ENCODE measurements around the gene MBLAC1. TPM values are rescaled to one million over a fixed set of nuclear protein-coding genes. Genes with fewer than 3 reads are reported as not detected.

Gene MBLAC1
- total RNA-seq, 4 donors from 2014 or later = 1.4 to 7.4 (median 3.1) TPM

DNA sequence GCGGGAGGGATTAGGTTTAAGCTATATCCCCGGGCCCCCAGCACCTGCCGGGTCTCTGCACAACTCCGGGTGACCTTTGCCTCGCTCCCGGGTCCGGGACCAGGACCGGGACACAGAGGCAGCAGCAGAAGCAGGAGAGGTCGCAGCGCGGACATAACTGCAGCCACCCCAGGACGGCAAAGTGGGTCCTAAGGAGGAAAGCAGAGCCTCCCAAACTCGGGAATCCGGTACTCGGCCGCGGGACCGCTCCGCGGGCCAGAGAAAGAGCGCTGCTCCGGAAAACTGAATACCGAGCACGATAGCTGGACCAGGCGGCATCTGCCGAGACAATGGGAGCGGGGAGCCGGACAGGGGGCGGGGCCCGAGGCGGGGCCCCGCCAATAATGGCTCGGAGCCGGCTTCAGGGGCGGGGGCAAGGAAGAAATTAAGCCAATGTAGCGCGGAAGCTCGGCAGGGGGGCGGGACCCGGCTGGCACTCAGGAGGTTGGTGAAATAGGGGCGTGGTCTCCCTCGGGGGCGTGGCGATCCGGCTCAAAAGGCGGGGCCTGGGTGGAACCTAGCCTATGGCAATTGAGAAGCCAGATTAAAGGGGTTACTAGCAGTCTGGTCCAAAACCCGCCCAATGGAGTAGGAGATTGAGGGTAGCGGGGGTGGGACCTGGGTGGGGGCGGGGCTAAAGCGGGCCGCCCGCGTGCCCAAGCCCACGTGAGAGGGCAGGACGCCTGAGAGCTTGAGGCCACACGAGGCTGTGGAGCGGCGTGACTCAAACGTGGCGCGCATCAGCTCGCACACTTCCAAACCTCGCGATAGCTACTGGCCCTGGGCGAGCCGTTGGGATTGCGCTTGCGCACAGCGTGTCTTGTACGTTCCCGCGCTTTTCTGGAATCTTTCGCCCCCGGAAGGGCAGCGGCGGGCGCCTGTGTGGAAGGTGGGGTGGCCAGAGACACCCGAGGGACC is 50.6 kb downstream of the MBLAC1 start, which contains the start of the genes GPC2 and STAG3:
GPC2 (minus strand) TSS at position 337 of the 957 bp plus-strand sequence; CDS start at position 155, 182 bp downstream.
STAG3 (plus strand) TSS at position 874 of the 957 bp plus-strand sequence. CDS start 2,639 bp downstream, outside the sequence.
- Histone ChIP-seq H3K27ac (peak within 1 kb of the TSS in 2 of 4 donors; percentile 13 to 21), H3K27me3 (peaks cover 4 to 13% (median 5%) of the 10 kb centered on the region in 3 donors), H3K4me3 (peak within 1 kb of the TSS; percentile 41 to 62 (median 48)), H3K36me3 (no peaks in the 10 kb centered on the region), H3K9me3 (no peaks in the 10 kb centered on the region), H3K4me1 (peaks cover 7 to 15% of the 10 kb centered on the region in 2 donors)
- intact Hi-C loops (cut with DNase I; ENCODE audit: low total_unique reads) = no loop called here
- no peak for TF ChIP-seq CTCF (IDR thresholded peaks at IDR 0.05 in 4 of 5, conservative IDR thresholded peaks at IDR 0.05 in 1 of 5)
- TF ChIP-seq POLR2A (IDR thresholded peaks at IDR 0.05) = no peak
- DNase-seq (peak; percentile 85 to 91), ATAC-seq (peak; percentile 89 to 92)
- in situ Hi-C loops (cut with MboI; ENCODE audit: low sequenced_read_pairs in 4 of 4) = no loop called here

MicroRNAs within 50 kb of the gene (microRNA counts, 767-probe panel; counts per million panel counts)
- microRNA hsa-miR-106b-5p (356 to 448 counts per million in 2 donors), microRNA hsa-miR-25-3p (7,145 to 7,417 counts per million in 2 donors), microRNA hsa-miR-93-5p (448 to 2,451 counts per million in 2 donors)

Small RNA genes within 50 kb of the gene (microRNA-seq; reads per million reads assigned to microRNA genes)
- 607 to 738 reads per million in 2 donors for gene MIR106B (ENCODE audit: borderline replicate concordance in 2 of 2)
- gene MIR25 (ENCODE audit: borderline replicate concordance in 2 of 2) = 211 to 225 reads per million in 2 donors
- 0 reads per million in 2 donors for gene MIR4658 (ENCODE audit: borderline replicate concordance in 2 of 2)
- gene MIR93 (ENCODE audit: borderline replicate concordance in 2 of 2) = 1,053 to 1,156 reads per million in 2 donors

Other genes starting within 250 kb of the MBLAC1 start
- gene OR2AE1, start 249.9 kb upstream of the MBLAC1 start, total RNA-seq = not detected
- gene TRIM4, start 207.4 kb upstream of the MBLAC1 start, total RNA-seq = 10 to 100 TPM in 1 of 4 donors, 1 to 10 TPM in 3; 6.4 to 10.5 (median 7.7) TPM
- gene GJC3, start 197.3 kb upstream of the MBLAC1 start, total RNA-seq = not detected
- gene AZGP1, start 150.9 kb upstream of the MBLAC1 start, total RNA-seq = 10 to 100 TPM in 1 of 4 donors, 1 to 10 TPM in 2, not detected in 1; 2.6 to 10.3 (median 4.2) TPM
- gene ZKSCAN1, start 111.4 kb upstream of the MBLAC1 start, total RNA-seq = 10 to 100 TPM; 15.0 to 17.7 (median 15.5) TPM
- gene ZSCAN21, start 77.2 kb upstream of the MBLAC1 start, total RNA-seq = 10 to 100 TPM; 14.4 to 26.4 (median 22.3) TPM
- gene ZNF3, start 45.2 kb upstream of the MBLAC1 start, total RNA-seq = 10 to 100 TPM; 11.2 to 19.2 (median 16.1) TPM
- gene COPS6, start 38.0 kb upstream of the MBLAC1 start, total RNA-seq = 10 to 100 TPM; 32.6 to 57.9 (median 39.4) TPM
- gene MCM7, start 25.6 kb upstream of the MBLAC1 start, total RNA-seq = 10 to 100 TPM; 23.9 to 45.7 (median 36.1) TPM
- 10 to 100 TPM in 2 of 4 donors, 1 to 10 TPM in 2; 7.2 to 13.8 (median 10.8) TPM for gene AP4M1, start 25.3 kb upstream of the MBLAC1 start, total RNA-seq
- 10 to 100 TPM; 38.6 to 71.7 (median 56.6) TPM for gene TAF6, start 7.6 kb upstream of the MBLAC1 start, total RNA-seq
- gene CNPY4, start 7.3 kb upstream of the MBLAC1 start, total RNA-seq = 1 to 10 TPM; 2.0 to 5.0 (median 2.4) TPM
- 100 to 1,000 TPM in 3 of 4 donors, 10 to 100 TPM in 1; 97.6 to 141 (median 127) TPM for gene LAMTOR4, start 22.0 kb downstream of the MBLAC1 start, total RNA-seq
- 1 to 10 TPM; 3.0 to 6.1 (median 4.2) TPM for gene TRAPPC14, start 31.8 kb downstream of the MBLAC1 start, total RNA-seq
- gene GAL3ST4, start 41.6 kb downstream of the MBLAC1 start, total RNA-seq = 1 to 10 TPM in 2 of 4 donors, under 1 TPM in 1, not detected in 1; 0.53 to 1.9 (median 1.6) TPM
- gene GPC2, start 50.4 kb downstream of the MBLAC1 start, total RNA-seq = 1 to 10 TPM in 1 of 4 donors, not detected in 3; 4.0 TPM
- gene STAG3, start 51.0 kb downstream of the MBLAC1 start, total RNA-seq = 1 to 10 TPM in 1 of 4 donors, under 1 TPM in 1, not detected in 2; 0.13 to 5.5 TPM
- not detected for gene PVRIG, start 93.0 kb downstream of the MBLAC1 start, total RNA-seq
- gene SPDYE3, start 180.7 kb downstream of the MBLAC1 start, total RNA-seq = not detected
- gene PILRB, start 231.2 kb downstream of the MBLAC1 start, total RNA-seq = 10 to 100 TPM; 11.8 to 32.4 (median 20.8) TPM
- gene PILRA, start 246.5 kb downstream of the MBLAC1 start, total RNA-seq = 1 to 10 TPM in 3 of 4 donors, under 1 TPM in 1; 0.62 to 5.4 (median 2.0) TPM